CD4-positive, alpha-beta T cell treated with Interleukin-6 at 100 ng/mL for 8 hours (primary cell): ENCODE measurements around the gene CHST5.
"Not testable (repeated sequence)": the region's sequence is repeated elsewhere in the genome, so short reads cannot be mapped to it uniquely, and the experiment has no call there.

Source experiments
- DNase-seq: peaks from one replicate; pipeline ENCODE4 v3.0.0-alpha.2; 2020; ENCODE audit warnings: mixed read lengths, low spot score

The CHST5 gene

GRCh38 chr16:75550211-75550662 lies 14.3 kb upstream of the CHST5 start:
- peak; percentile 25 for DNase-seq

- not testable (repeated sequence) for DNase-seq
Observed at GRCh38 chr16:75548456-75548855, 12.5 kb upstream of the CHST5 start.

- DNase-seq = no peak
Observed at GRCh38 chr16:75546293-75546692, 10.4 kb upstream of the CHST5 start.

GRCh38 chr16:75545879-75546278 lies 10.0 kb upstream of the CHST5 start:
- not testable (repeated sequence) for DNase-seq

- not testable (repeated sequence) for DNase-seq
Observed at GRCh38 chr16:75542462-75542861, 6.6 kb upstream of the CHST5 start.

- no peak for DNase-seq
Observed at GRCh38 chr16:75541236-75541635, 5.3 kb upstream of the CHST5 start.

GRCh38 chr16:75538882-75539565 lies 3.1 kb upstream of the CHST5 start:
- DNase-seq = not testable (repeated sequence)

- DNase-seq = no peak
Observed at GRCh38 chr16:75537776-75538175, 1.9 kb upstream of the CHST5 start.

- no peak for DNase-seq
Observed at GRCh38 chr16:75535211-75535843, 581 bp downstream of the CHST5 start.

GRCh38 chr16:75534560-75535205 lies 1.2 kb downstream of the CHST5 start:
- no peak for DNase-seq

- no peak for DNase-seq
Observed at GRCh38 chr16:75532791-75533190, 3.1 kb downstream of the CHST5 start.

- no peak for DNase-seq
Observed at GRCh38 chr16:75532142-75532765, 3.7 kb downstream of the CHST5 start.

- DNase-seq = no peak
Observed at GRCh38 chr16:75529959-75530358, 5.9 kb downstream of the CHST5 start.

- no peak for DNase-seq
Observed at GRCh38 chr16:75529056-75529905, 6.6 kb downstream of the CHST5 start.

- no peak for DNase-seq
Observed at GRCh38 chr16:75527825-75528299, 8.0 kb downstream of the CHST5 start.

- no peak for DNase-seq
Observed at GRCh38 chr16:75526032-75526790, 9.7 kb downstream of the CHST5 start.

GRCh38 chr16:75519175-75519574 lies 16.7 kb downstream of the CHST5 start:
- no peak for DNase-seq

- DNase-seq = not testable (repeated sequence)
Observed at GRCh38 chr16:75516189-75516966, 19.5 kb downstream of the CHST5 start.

- no peak for DNase-seq
Observed at GRCh38 chr16:75514296-75514695, 21.6 kb downstream of the CHST5 start.

GRCh38 chr16:75506574-75506973 lies 29.3 kb downstream of the CHST5 start:
- no peak for DNase-seq
